PC-9 (cell line): ENCODE measurements around the gene CLTCL1. TPM values are rescaled to one million over a fixed set of nuclear protein-coding genes. Genes with fewer than 3 reads are reported as not detected.

Experiments used
- BruUV-seq: library from RNA; stranded (reverse); fragments of 400-500 nt; replicated peaks from 2 replicates; lab custom pipeline; 2021; lab: Mats Ljungman, UMichigan
- CTCF ChIA-PET: fragments of 300-600 bp; sonication (Branson Sonifier 250); formaldehyde crosslinking; loops from one replicate; lab custom pipeline; 2022; ENCODE audit warnings: antibody characterized with exemption; lab: Charles Lee
- POLR2A ChIA-PET: fragments of 300-600 bp; sonication (Branson Sonifier 250); formaldehyde crosslinking; loops from one replicate; lab custom pipeline; 2022; ENCODE audit warnings: antibody characterized with exemption; ENCODE audit not compliant: unreplicated experiment; lab: Charles Lee
- DNase-seq, 2 experiments: peaks; one replicate each; pipeline versions ENCODE4 v3.0.0 to v3.0.0-alpha.2; 2015 to 2022; ENCODE audit warnings: mixed read lengths in 1 of 2
- H2AFZ ChIP-seq: fragments of 200-600 bp; sonication (generic); 2 replicates; pipeline ENCODE4 v1.8.1; 2017; ENCODE audit warnings: antibody characterized with exemption
- H3F3A ChIP-seq: fragments of 200-600 bp; sonication (generic); 2 replicates; pipeline ENCODE4 v1.8.1; 2017; ENCODE audit warnings: antibody characterized with exemption, mild to moderate bottlenecking, low read depth; ENCODE audit not compliant: insufficient read depth
- H3K27ac ChIP-seq: fragments of 200-600 bp; sonication (generic); 2 replicates; pipeline ENCODE4 v1.6.1; 2016; ENCODE audit warnings: mixed run types
- H3K27me3 ChIP-seq: fragments of 200-600 bp; sonication (generic); 2 replicates; pipeline ENCODE4 v1.6.1; 2016; ENCODE audit warnings: low read depth, mixed run types; ENCODE audit not compliant: insufficient read depth
- H3K36me3 ChIP-seq: fragments of 200-600 bp; sonication (generic); 2 replicates; pipeline ENCODE4 v1.6.1; 2016; ENCODE audit warnings: low read depth, mixed run types
- H3K4me1 ChIP-seq: fragments of 200-600 bp; sonication (generic); replicated peaks from 2 replicates; pipeline ENCODE4 v1.6.1; 2016; ENCODE audit warnings: mixed run types; ENCODE audit not compliant: insufficient read depth
- H3K4me2 ChIP-seq: fragments of 200-600 bp; sonication (generic); 2 replicates; pipeline ENCODE4 v1.6.1; 2017; ENCODE audit warnings: mixed run types
- H3K4me3 ChIP-seq: fragments of 200-600 bp; sonication (generic); 2 replicates; pipeline ENCODE4 v1.6.1; 2016; ENCODE audit warnings: mixed run types
- H3K79me2 ChIP-seq: fragments of 200-600 bp; sonication (generic); 2 replicates; pipeline ENCODE4 v1.6.1; 2017; ENCODE audit warnings: low read depth, mixed run types
- H3K9me2 ChIP-seq: fragments of 200-600 bp; sonication (generic); 2 replicates; pipeline ENCODE4 v1.8.1; 2017; ENCODE audit warnings: mild to moderate bottlenecking; ENCODE audit not compliant: insufficient read depth
- H3K9me3 ChIP-seq: fragments of 200-600 bp; sonication (generic); 2 replicates; pipeline ENCODE4 v1.8.1; 2016; ENCODE audit warnings: low read depth; ENCODE audit not compliant: insufficient read depth
- H4K20me1 ChIP-seq: fragments of 200-600 bp; sonication (generic); 2 replicates; pipeline ENCODE4 v1.8.1; 2017; ENCODE audit not compliant: insufficient read depth
- EZH2 ChIP-seq: fragments of 200-600 bp; sonication (generic); IDR thresholded peaks from 2 replicates; pipeline ENCODE4 v1.8.0; 2017; ENCODE audit warnings: antibody characterized with exemption, low read depth
- intact Hi-C: fragments of 100-400 bp; cut with micrococcal nuclease; formaldehyde crosslinking; loops from one replicate; pipeline ENCODE4 v1.10.0; 2022; ENCODE audit not compliant: unreplicated experiment
- total RNA-seq: library from RNA; stranded (reverse); gene quantifications from 2 replicates; pipeline ENCODE4 v1.2.3, GENCODE V29; 2021
- TF ChIP-seq, protein P1 (sequence below): fragments of 200-600 bp; sonication (generic); conservative IDR thresholded peaks from 2 replicates; pipeline ENCODE4 v1.6.1; 2017; ENCODE audit warnings: mixed run types, antibody characterized with exemption, mild to moderate bottlenecking, moderate library complexity

CLTCL1 gene
- total RNA-seq, 1 experiment from 2014 or later: 7.2 TPM

DNA sequence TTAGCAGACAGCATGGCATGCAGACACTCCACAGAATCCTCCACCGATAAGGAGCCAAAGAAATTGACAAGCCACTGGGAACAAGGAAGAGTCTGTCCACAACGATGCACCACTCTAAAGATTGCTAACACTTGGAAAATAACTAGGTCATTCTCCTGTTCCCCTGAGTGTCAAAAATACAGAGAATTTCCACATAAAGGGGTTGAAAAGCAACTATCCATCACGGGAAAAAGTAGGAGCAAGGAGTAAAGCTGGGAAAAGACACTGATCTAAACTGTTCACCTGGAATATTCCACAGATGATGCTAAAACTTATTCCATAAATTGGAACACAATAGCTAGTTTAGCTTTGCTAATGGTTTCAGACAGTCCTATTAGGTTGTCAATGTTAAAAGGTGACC, 66.0 kb downstream of the CLTCL1 start:
- Histone ChIP-seq H3K79me2 (no peaks in the 10 kb centered on the region), H3K27me3 (no peaks in the 10 kb centered on the region), H3K4me1 (no peaks in the 10 kb centered on the region), H2AFZ (no peak overlapping the region), H3K9me2 (no peaks in the 10 kb centered on the region), H3F3A (no peaks in the 10 kb centered on the region), H3K4me3 (no peak overlapping the region), H3K36me3 (no peaks in the 10 kb centered on the region), H3K27ac (no peak overlapping the region), H3K9me3 (no peaks in the 10 kb centered on the region), H3K4me2 (no peak overlapping the region), H4K20me1 (no peaks in the 10 kb centered on the region)
- no TSS peak for BruUV-seq
- TF ChIP-seq EZH2: no peak
- TF ChIP-seq, protein P1, sequence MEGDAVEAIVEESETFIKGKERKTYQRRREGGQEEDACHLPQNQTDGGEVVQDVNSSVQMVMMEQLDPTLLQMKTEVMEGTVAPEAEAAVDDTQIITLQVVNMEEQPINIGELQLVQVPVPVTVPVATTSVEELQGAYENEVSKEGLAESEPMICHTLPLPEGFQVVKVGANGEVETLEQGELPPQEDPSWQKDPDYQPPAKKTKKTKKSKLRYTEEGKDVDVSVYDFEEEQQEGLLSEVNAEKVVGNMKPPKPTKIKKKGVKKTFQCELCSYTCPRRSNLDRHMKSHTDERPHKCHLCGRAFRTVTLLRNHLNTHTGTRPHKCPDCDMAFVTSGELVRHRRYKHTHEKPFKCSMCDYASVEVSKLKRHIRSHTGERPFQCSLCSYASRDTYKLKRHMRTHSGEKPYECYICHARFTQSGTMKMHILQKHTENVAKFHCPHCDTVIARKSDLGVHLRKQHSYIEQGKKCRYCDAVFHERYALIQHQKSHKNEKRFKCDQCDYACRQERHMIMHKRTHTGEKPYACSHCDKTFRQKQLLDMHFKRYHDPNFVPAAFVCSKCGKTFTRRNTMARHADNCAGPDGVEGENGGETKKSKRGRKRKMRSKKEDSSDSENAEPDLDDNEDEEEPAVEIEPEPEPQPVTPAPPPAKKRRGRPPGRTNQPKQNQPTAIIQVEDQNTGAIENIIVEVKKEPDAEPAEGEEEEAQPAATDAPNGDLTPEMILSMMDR: no peak
- no peak for DNase-seq
- ChIA-PET CTCF (no interaction called here), POLR2A (no interaction called here)
- intact Hi-C loops: no loop called here

DNA sequence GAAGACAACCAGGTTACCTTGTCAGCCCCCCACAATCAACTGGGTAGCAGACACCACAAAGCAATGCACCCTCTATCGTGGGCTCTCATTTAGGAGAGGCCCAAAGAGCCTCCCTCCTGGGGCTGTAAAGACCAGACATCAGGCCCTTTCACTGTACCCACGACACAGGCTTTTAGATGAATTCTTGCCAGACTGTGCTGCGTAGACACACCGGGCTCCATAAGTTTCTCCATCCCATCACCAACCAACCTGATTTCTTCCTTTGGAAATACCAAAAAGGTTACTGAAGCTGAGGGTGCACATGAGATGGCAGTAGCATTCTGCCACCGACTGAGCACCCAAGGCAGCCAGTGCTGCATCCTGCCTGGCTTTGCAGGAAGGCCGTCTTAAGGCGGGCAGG, 66.5 kb downstream of the CLTCL1 start:
- Histone ChIP-seq H3K4me1 (no peaks in the 10 kb centered on the region), H3K4me3 (no peak overlapping the region), H3K9me2 (no peaks in the 10 kb centered on the region), H4K20me1 (no peaks in the 10 kb centered on the region), H3K4me2 (no peak overlapping the region), H3K27me3 (no peaks in the 10 kb centered on the region), H3K27ac (no peak overlapping the region), H3K79me2 (no peaks in the 10 kb centered on the region), H3F3A (no peaks in the 10 kb centered on the region), H3K9me3 (no peaks in the 10 kb centered on the region), H2AFZ (no peak overlapping the region), H3K36me3 (no peaks in the 10 kb centered on the region)
- intact Hi-C loops: no loop called here
- ChIA-PET CTCF (no interaction called here), POLR2A (no interaction called here)
- TF ChIP-seq, protein P1: no peak
- no peak for TF ChIP-seq EZH2
- BruUV-seq: no TSS peak
- DNase-seq: no peak

DNA sequence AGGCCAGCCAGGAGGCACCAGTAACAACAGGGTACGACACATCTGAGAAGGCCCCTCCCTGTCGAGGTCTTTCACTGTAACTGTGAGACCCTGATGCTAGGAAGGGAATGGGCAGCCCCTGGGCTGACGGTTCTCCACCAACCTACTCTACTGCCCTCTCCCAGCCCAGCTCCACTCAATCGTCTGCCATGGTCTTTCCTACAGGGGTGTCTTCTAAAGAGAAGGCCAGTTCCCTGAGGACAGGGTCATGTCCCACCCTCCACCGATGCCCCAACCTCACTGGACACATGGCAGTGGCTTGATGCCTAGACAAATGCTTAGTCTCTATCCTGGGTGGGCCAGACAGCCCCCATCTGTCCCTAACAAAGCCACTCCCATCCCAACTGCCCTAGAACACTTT, 67.0 kb downstream of the CLTCL1 start:
- no peak overlapping the region for H3K4me3 ChIP-seq
- DNase-seq: no peak
- H3K4me2 ChIP-seq: no peak overlapping the region
- ChIA-PET POLR2A (no interaction called here), CTCF (no interaction called here)
- H3K9me3 ChIP-seq: no peaks in the 10 kb centered on the region
- H3K27ac ChIP-seq: no peak overlapping the region
- no peaks in the 10 kb centered on the region for H3K4me1 ChIP-seq
- no peaks in the 10 kb centered on the region for H3K9me2 ChIP-seq
- intact Hi-C loops: no loop called here
- no peaks in the 10 kb centered on the region for H3K27me3 ChIP-seq
- no peaks in the 10 kb centered on the region for H3K79me2 ChIP-seq
- H4K20me1 ChIP-seq: no peaks in the 10 kb centered on the region
- no peaks in the 10 kb centered on the region for H3F3A ChIP-seq
- no peak for TF ChIP-seq EZH2
- TF ChIP-seq, protein P1: no peak
- H2AFZ ChIP-seq: no peak overlapping the region
- H3K36me3 ChIP-seq: no peaks in the 10 kb centered on the region
- BruUV-seq: no TSS peak
